ENCODE data around the gene WNT7A.

The WNT7A gene

DNA sequence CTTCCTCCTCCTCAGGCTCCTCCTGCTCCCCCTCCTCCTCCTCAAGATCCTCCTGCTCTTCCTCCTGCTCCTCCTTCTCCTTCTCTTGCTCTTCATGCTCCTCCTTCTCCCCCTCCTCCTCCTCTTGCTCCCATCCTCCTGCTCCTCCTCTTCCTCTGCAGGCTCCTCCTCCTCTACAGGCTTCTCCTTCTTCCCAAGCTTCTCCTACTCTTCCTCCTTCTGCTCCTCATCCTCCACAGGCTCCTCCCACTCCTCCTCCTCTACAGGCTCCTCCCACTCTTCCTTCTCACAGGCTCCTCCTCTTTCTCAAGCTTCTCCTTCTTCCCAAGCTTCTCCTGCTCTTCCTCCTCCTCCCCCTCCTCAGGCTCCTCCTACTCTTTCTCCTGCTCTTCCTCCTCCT, 47.7 kb downstream of the WNT7A start:
- in situ Hi-C loops (cut with HindIII; ENCODE audit: low sequenced_read_pairs), result loop anchor here (5.0 kb wide), 3 partner anchors 45 to 95 kb away; no protein-coding TSS in a partner anchor

DNA sequence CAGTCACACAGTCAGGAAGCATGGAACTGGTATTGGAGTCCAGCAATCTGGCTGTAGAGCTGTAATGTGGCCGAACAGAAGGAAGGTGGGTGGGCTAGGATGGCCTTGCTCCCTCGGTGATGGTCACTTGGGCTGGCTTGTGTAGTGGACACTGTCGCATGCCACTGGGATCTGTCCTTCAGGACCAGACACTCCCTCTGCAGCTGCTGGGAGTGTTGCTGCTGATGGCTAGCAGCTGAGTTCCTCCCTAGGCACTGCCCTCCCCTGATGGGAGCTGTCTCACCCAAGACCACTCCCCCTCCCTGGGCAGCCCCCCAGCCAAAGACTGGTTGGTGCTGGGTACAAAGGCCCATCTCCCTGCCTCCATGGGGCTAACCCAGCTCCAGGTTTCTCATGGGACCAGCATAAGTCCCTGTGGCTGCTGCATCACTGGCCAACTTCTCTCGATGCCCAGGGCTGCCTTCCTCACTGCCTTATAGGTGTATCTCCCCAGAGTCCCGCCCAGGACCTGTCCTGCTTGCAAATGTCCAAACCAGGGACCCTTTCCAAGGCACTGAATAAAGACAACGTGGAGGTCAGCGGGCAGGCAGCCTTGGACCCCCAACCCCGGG, 48.4 kb downstream of the WNT7A start:
- in situ Hi-C loops (cut with HindIII; ENCODE audit: low sequenced_read_pairs), result loop anchor here (5.0 kb wide), 3 partner anchors 44 to 94 kb away; no protein-coding TSS in a partner anchor

DNA sequence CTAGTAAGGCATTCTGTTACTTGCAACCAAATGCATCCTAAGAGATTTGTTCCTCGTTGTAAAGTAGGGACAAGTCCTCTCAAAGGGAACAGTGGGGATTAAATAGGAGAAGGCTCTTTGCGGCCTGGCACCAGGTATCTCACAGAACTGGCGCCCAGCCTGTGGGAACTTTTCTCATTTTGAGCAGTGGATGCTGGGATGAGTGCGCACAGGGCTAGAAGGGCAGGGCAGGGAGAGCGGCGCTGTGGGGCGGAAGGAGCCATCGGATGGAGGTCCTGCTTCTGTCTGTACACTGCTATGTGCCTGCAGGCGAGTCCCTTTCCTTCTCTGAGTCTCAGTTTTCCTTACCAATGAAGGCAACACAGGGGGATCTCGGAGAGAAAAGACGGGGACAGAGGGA, 50.6 kb downstream of the WNT7A start:
- in situ Hi-C loops (cut with HindIII; ENCODE audit: low sequenced_read_pairs), result no loop called here

DNA sequence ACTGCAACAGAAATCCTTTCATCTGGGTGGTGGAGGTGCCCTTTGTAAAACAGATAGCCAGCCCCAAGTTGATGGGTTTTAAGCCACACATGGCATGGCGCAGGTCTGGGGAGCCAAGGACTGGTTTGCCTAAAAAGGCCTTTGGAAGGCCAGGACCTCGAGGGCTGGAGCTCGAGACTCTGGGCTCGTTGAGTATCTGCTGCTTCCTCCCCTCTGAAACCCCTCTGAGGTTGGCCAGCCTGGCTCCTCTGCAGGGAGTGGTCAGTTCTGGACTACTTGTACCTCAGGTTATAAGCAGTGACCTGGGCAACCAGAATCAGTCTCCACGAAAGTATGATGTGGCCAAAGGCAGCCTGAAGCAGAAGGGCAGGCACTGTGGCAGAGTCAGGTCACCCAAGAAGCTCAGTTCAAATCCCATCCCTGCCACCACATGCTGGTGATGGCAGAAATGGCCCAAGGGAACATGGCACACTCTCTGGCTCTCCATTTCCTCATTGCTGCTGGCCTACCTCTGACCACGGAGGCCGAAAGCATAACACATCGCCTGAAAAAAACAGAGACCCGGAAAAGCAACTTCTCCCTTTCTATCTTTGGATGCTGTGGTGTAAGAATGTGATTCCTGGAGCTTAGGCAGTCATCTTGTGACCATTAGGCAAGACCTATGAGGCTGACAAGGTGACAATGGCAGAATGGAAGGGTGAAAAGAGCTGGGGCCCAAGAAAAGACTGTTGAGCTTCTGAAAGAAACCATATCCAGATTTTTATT, 51.2 kb downstream of the WNT7A start:
- in situ Hi-C loops (cut with HindIII; ENCODE audit: low sequenced_read_pairs), result no loop called here

DNA sequence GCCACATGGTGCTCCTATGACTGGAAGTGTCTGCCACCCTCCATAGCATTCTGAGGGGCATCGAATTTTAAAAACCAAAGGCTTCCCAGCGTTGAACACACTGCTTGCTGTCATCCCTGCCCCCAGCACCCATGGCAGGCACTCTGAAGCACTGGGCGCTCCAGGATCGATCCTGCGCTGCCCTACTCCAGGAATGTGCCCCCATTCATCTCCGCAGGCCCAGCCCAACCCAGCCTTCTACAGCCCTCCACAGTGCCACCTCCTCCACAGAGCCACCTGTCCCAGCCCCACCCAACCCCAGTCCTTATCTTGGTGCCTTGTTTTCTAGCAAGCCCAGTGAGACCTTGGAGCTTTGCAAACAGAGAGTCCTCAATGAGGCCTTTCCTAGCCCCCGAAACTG, 52.2 kb downstream of the WNT7A start:
- in situ Hi-C loops (cut with HindIII; ENCODE audit: low sequenced_read_pairs), result no loop called here

DNA sequence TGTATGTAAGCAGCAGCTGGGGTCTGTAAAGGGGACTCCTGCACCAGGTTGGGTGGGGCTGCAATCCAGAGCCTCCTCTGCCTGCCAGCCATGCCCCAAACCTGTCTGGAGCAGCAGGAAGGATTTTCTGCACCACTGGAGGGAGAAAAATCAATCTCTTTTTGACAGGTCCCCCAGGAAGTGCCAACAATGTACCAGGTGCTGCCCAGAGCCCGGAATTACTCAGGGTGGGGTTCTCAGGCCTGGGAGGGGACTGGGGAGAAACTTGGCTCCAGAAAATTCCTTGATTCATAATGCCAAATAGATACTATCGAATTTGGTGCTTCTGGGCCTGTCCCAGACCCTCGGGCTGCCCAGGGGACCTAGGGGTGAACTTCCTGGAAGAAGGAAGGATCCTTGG, 52.6 kb downstream of the WNT7A start:
- in situ Hi-C loops (cut with HindIII; ENCODE audit: low sequenced_read_pairs), result no loop called here

DNA sequence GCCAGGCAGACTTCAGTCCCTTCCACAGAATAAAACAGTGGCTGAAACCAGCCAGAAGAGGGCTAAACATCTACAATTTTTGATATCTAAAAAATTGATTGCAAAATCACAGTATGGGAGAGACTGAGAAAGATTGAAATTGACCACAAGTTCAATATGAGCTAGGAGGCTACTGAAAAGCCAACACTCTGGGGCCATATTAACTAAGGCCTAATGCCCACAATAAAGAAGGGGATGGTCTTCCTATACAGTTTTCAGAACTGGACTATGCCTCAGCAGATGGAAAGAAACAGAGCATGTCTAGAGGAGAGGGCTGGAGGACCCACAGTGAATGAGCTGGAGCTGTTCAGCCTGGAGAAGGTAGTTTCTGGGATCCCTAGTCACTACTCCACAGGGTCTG, 53.2 kb downstream of the WNT7A start:
- in situ Hi-C loops (cut with HindIII; ENCODE audit: low sequenced_read_pairs), result no loop called here

DNA sequence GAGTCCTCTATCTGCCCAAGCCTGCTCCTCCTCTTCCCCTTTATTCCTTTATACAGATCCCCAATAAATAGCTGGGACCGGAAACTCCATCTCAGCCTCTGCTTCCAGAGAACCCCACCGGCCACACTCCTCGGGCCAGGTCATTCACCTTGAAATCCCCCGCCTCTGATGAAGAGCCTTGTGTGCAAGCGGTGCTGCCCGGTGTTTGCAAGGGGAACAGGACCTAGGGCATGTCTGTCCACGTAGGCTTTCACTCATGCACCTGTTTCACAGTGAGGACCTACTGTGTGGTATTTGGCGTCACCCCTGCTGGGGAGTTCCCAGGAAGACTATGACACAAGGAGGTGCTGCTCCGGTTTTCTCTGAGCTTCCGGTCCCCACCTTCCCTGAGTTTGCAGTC, 54.0 kb downstream of the WNT7A start:
- in situ Hi-C loops (cut with HindIII; ENCODE audit: low sequenced_read_pairs), result no loop called here

DNA sequence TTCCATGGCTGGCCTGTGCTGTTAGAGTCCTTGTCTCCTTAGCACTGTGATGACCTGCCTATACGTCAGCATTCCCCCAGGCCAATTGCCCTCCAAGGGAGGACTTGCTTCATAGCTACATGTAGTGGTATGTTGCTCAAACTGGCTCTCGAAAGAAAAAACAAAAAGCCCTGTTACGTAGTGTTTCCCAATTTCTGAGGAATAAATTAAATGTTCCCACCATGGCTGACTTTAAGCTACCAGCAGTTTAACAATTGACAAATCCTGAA, 54.6 kb downstream of the WNT7A start:
- in situ Hi-C loops (cut with HindIII; ENCODE audit: low sequenced_read_pairs), result no loop called here

DNA sequence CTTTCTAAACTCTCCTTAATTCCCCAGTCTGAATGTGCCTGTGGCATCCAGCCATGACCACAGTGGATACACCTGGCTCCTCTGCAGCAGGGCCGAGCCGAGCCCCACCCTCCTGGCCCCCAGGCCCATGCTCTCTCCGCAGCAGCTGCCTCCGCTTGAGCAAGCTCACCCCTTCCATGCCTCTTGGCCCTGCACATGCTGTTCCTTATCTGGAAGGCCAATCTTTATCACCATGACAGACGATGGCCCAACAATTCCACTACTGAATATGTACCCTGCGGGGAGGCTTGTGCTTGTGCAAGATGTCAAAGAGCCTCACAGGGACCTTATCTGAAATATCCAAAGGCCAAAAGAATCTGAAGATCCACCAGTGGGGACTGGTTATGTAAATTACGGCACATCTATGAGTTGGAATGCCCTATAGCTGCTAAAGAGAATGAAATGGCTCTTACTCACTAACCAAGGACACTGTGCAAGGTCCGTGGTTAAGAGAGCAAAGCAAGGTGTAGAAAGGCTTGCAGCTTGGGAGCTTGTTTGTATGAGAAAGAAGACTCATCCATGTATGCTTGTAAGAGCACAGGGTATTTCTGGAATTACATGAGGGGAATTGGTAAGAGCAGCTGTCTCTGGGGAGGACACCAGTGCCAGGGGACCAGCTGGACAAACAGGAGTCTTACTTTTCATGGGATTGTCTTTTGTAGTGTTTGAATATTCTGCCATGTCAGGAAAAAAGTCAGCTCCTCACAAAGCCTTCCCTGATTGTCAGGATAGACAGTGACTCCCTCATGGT, 55.2 kb downstream of the WNT7A start:
- in situ Hi-C loops (cut with HindIII; ENCODE audit: low sequenced_read_pairs), result no loop called here

DNA sequence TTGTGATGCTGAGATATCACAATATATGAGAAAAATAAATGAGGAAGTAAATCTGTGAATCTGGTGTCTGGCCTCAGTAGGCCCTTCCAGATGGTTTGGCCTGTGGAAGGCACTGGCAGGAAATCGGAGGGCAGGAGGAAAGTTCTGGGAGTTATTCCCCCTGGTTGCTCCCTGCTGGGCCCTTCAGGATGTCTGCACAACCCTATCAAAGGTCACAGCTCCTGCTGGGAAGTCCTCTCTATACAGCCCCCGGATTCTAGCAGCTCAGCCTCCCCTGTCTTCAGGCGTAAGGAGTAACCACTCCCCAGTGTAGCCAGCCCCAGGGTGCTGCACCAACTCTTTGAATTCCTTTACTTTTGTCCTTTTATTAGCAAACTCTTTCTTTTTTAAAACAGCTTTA, 56.2 kb downstream of the WNT7A start:
- in situ Hi-C loops (cut with HindIII; ENCODE audit: low sequenced_read_pairs), result no loop called here

DNA sequence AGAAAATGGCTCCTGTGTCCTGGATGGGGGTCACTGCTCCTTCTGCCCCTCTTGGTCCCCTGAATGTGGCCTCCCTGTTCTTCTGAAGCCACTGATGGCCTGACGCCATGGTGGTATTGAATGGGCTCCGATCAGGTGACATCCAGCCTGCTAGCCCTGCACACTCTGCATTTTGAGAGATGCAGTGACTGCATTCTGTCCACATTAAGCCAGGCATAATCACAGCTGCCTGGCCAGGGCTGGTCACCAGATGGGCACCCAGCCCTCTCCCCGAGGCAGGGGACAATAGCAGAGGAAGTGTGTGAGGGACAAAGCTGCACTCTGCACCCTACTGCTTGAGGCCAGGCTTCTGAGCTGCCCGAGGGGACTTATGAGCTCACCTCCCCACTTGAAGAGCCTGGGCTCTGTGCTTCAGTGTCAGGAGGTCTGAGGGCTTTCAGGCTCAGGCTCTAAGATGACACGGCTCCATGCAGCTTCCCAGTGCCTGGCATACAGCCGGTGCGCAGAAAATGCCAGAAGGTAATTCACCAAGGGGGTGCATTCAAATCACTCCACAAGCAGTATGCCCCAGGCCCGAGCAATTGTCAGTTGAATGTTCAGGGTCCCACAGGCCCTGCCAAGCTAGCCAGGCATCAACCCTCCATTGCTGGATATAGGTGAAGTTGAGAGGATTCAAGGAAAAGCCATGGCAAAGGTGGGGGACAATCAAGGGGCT, 56.8 kb downstream of the WNT7A start:
- in situ Hi-C loops (cut with HindIII; ENCODE audit: low sequenced_read_pairs), result no loop called here

DNA sequence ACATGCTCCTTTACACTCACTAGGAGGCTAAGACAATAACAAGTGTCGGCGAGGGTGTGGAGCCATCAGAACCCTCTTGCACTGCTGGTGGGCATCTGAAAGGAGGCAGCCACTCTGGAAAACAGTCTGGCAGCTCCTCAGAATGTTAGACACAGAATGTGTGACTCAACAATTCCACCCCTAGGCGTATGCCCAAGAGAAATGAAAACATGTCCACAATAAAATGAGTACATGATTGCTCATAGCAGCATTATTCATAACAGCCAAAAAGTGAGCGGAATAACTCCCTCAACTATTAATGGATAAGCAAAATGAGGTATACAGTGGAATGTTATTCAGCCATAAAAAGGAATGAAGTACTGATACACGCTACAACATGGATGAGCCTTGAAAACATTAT, 57.8 kb downstream of the WNT7A start:
- in situ Hi-C loops (cut with HindIII; ENCODE audit: low sequenced_read_pairs), result no loop called here

DNA sequence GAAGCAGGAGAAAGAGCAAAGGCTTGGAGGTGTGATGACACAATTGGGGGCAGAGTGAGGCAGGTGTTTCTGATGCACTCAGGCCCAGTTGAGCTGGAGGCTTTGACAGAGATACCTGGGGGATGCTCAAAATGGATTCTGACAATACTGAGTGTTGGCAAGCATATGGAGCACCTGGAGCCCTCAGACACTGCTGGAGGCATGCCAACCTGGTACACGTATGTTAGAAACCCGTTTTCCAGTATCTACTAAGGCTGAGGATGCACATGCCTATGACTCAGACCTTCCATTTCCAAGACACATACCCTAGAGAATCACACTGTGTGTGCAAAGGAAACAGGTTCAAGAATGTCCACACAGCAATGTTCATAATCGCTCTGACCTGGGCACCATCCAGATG, 58.7 kb downstream of the WNT7A start:
- in situ Hi-C loops (cut with HindIII; ENCODE audit: low sequenced_read_pairs), result no loop called here

DNA sequence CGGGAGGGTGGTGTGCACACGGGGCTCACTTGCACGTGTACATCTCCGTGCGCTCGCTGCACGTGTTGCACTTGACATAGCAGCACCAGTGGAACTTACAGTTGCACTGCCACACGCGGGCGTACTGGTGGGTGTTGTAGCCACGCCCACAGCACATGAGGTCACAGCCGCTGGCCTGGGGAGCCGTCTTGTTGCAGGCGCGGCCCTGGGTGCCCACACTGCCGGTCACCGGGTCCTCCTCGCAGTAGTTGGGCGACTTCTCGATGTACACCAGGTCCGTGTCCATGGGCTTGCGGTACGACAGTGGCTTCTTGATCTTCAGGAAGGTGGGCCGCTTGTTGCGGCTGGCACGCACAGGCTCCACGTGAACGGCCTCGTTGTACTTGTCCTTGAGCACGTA, 61.0 kb downstream of the WNT7A start:
- in situ Hi-C loops (cut with HindIII; ENCODE audit: low sequenced_read_pairs), result no loop called here

DNA sequence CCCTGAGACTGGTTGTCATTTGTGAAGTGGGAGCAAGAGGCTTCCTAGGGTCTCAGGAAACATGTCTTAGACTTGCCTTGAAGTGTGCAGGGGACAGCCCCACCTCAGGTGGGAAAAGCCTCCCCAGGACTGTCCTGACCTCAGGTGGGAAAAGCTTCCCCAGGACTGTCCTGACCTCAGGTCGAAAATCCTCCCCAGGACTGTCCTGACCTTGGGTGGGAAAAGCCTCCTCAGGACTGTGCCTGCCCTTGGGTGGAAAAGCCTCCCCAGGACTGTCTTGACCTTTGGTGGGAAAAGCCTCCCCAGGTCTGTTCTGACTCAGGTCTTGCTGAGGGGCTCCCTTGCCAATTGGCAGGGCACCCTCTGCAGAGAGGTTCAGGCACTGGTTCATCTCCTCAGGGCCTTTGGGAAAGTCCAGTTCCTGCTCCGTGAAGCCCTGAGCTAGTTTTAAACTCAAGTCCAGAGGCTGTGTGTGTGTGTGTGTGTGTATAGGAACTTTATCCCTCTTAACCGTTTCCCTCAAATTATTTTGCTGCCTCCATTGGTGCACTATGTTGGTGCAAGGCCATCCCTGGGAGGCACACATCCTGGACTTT, 64.7 kb downstream of the WNT7A start:
- in situ Hi-C loops (cut with HindIII; ENCODE audit: low sequenced_read_pairs), result no loop called here

DNA sequence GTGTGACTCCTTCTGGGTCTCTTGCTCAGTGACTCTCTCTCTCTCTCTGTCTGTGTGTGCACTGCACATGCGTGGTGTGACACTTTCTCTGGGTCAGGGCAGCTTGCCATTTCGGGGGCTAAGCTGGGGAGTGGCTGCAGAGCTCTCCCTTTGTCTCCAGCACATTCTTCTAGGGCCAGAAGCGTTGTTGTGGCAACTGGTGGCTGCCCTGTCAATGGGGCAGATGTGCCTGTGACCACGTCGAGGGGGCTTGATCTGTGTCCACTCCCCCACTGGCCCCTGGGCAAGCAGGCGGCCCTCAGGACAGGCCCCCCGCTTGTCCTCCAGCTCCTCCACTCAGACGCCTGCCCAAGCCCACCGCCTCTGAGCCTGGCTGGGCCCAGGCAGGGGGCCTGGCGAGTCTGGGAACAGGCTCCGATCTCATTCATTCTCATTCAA, 67.8 kb downstream of the WNT7A start:
- in situ Hi-C loops (cut with HindIII; ENCODE audit: low sequenced_read_pairs), result no loop called here

DNA sequence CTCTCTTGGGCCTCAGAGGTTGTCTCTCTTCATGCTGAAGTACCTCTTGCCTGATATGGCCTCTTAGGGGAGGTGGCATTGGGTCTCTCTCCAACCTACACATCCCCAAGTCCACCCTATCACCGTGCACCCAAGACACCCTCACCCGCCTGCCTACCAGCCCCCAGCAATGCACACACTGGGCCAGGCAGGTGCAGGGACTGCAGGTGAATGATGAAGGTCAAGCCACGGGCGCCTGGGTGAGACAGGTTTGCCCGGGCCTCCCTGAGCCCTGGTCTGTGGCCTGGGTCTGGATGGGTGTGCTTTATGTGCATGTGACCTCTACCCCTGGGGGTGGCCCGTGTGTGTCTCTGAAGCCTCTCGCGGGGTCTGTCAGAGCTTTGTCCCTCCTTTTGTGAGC, 68.3 kb downstream of the WNT7A start:
- in situ Hi-C loops (cut with HindIII; ENCODE audit: low sequenced_read_pairs), result no loop called here

DNA sequence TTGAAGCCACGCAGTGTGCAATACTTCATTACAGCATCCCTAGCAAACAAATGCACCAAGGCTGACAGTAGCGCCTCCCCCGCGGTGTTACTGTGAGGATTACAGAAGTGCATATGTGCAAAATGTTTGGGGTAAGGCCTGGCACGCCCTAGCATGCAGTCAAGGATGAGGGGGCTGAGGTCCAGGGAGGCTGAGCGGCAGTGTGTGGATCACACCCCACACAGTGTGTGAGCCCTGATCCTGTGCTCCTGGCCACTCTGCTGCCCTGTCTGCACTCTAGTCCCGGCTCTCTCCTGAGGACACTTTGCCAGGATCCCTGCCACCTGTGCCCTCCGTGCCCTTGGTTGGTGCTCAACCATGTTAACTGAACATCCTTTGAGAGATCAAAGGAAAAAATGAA, 71.3 kb downstream of the WNT7A start:
- in situ Hi-C loops (cut with HindIII; ENCODE audit: low sequenced_read_pairs), result no loop called here

DNA sequence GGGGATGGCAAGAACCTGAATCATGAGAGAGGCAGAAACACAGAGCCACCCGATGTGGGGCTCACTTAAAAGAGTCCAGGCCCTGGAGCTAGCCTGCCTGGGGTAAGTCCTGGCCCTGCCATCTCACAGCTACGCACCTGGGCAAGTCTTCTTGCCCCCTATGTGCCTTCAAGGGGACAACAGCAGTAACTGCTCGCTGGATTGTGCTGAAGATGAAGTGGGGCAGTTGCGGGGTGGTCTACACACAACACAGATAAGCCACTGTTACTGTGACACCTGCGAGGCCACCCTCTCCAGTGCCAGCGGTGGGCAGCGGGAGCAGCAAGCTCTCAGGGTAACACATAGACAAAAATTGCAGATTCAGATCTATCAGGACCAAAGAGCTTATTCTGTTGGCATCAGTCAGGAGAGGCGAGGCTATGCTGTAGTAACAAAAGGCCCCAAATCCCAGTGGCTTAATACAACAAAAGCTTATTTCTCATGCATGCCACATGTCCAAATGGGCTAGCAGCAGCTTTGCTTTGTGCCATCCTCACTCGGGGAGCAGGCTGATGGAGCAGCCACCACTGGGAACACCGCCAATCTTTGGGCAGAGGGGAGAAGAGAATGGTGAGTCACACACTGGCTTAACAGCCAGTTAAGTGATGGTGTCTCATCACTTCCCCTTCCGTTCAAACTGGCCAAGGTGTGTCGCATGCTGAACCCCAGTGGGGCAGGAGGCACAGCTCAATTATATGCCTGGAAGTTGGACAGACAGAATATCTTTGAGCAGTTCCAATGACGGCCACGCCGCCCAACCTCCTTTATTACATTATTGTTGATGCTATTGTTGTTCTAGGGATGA, 78.3 kb downstream of the WNT7A start:
- in situ Hi-C loops (cut with HindIII; ENCODE audit: low sequenced_read_pairs), result no loop called here

All from endothelial cell of hepatic sinusoid (primary cell).